ENCODE data around the gene DSE. TPM values are rescaled to one million over a fixed set of nuclear protein-coding genes. Genes with fewer than 3 reads are reported as not detected.

Gene DSE
- total RNA-seq, 4 donors from 2014 or later = 12.6 to 71.8 (median 16.2) TPM

DNA sequence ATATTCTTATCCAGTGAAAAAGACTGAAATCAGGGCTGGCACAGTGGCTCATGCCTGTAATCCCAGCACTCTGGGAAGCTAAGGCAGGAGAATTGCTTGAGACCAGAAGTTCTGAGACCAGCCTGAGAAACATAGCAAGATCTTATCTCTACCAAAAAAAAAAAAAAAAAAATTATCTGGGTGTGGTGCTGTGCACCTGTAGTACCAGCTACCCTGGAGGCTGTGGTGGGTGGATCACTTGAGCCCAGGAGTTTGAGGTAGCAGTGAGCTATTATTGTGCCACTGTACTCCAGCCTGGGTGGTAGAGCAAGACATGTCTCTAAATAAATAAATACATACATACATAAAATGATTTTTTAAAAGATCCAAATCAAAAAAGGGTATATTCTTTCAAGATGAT is 96.8 kb downstream of the DSE start:
- H3K4me1 ChIP-seq = no peaks in the 10 kb centered on the region
- H3K9me3 ChIP-seq = no peaks in the 10 kb centered on the region
- H3K36me3 ChIP-seq = no peaks in the 10 kb centered on the region
- no peak overlapping the region for H3K4me3 ChIP-seq
- peak in 1 of 3 donors; percentile 35 for DNase-seq
- H3K27me3 ChIP-seq = no peaks in the 10 kb centered on the region
- peak overlapping the region in 1 of 4 donors; percentile 28 for H3K27ac ChIP-seq
- no peak for TF ChIP-seq POLR2A (IDR thresholded peaks at IDR 0.05)
- TF ChIP-seq, protein P1, sequence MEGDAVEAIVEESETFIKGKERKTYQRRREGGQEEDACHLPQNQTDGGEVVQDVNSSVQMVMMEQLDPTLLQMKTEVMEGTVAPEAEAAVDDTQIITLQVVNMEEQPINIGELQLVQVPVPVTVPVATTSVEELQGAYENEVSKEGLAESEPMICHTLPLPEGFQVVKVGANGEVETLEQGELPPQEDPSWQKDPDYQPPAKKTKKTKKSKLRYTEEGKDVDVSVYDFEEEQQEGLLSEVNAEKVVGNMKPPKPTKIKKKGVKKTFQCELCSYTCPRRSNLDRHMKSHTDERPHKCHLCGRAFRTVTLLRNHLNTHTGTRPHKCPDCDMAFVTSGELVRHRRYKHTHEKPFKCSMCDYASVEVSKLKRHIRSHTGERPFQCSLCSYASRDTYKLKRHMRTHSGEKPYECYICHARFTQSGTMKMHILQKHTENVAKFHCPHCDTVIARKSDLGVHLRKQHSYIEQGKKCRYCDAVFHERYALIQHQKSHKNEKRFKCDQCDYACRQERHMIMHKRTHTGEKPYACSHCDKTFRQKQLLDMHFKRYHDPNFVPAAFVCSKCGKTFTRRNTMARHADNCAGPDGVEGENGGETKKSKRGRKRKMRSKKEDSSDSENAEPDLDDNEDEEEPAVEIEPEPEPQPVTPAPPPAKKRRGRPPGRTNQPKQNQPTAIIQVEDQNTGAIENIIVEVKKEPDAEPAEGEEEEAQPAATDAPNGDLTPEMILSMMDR (IDR thresholded peaks at IDR 0.05) = no peak

DNA sequence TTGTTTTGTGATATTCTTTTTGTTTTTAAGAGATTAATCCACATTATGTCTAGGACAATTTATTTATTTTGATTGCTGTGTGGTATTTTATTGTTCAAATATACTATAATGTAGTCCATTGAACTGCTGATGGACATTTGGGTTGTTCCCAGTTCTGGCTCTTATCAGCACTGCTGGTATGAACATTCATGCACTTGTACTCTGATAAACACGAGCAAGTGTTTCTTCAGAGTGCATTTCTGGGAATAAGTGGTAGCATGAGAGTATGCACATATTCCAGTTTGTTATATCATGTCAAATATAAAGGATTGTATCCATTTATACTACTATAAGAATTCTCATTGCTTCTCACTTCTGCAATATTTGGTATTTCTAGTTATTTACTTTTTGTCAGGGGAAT is 97.5 kb downstream of the DSE start:
- Histone ChIP-seq H3K36me3 (no peaks in the 10 kb centered on the region), H3K9me3 (no peaks in the 10 kb centered on the region), H3K27me3 (no peaks in the 10 kb centered on the region), H3K27ac (no peak overlapping the region), H3K4me3 (no peak overlapping the region), H3K4me1 (no peaks in the 10 kb centered on the region)
- no peak for DNase-seq
- TF ChIP-seq, protein P1 (IDR thresholded peaks at IDR 0.05) = no peak
- TF ChIP-seq POLR2A (IDR thresholded peaks at IDR 0.05) = no peak

DNA sequence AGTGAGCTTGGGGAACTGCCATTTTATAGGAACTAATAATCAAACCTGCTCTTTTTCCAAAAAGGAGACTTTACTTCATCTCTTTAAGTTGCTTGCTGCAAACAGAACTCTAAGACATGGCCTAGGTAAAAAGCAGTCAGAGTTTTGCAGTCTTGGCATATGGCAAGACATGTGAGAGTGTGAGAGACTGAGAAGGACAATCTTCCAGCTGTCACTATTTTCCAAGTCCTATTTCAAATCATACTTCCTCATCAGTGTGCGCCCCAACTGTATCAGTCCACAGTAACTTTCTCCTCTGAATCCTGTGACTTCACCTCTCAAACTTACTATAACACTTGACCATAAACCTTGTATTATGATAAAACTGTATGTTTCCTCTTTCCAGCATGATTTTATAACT is 100.8 kb downstream of the DSE start:
- Histone ChIP-seq H3K4me3 (no peak overlapping the region), H3K27ac (no peak overlapping the region), H3K27me3 (no peaks in the 10 kb centered on the region), H3K4me1 (peaks cover 0 to 4% (median 0%) of the 10 kb centered on the region in 4 donors), H3K9me3 (no peaks in the 10 kb centered on the region), H3K36me3 (no peaks in the 10 kb centered on the region)
- no peak for TF ChIP-seq POLR2A (IDR thresholded peaks at IDR 0.05)
- TF ChIP-seq, protein P1 (IDR thresholded peaks at IDR 0.05) = no peak
- no peak for DNase-seq

DNA sequence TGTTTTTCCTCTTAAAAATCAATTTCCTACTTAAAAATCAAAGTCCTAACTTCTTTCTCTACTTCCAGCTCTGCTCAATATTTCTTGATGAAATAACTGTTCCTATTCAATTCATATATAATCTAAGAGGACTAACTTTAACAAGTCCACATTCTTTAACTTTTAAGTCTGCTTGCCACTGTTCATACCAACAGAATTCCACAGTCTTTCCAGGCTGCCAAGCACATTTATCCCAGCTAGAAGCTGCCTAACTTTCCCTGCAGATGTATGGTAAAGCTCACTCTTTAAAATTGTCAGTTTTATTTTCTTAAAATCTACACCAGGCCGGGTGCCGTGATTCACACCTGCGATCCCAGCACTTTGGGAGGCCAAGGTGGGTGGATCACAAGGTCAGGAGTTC is 102.0 kb downstream of the DSE start:
- Histone ChIP-seq H3K4me1 (peaks cover 0 to 4% (median 0%) of the 10 kb centered on the region in 4 donors), H3K9me3 (no peaks in the 10 kb centered on the region), H3K36me3 (no peaks in the 10 kb centered on the region), H3K27me3 (no peaks in the 10 kb centered on the region), H3K27ac (no peak overlapping the region), H3K4me3 (no peak overlapping the region)
- DNase-seq = no peak
- TF ChIP-seq POLR2A (IDR thresholded peaks at IDR 0.05) = no peak
- TF ChIP-seq, protein P1 (IDR thresholded peaks at IDR 0.05) = no peak

DNA sequence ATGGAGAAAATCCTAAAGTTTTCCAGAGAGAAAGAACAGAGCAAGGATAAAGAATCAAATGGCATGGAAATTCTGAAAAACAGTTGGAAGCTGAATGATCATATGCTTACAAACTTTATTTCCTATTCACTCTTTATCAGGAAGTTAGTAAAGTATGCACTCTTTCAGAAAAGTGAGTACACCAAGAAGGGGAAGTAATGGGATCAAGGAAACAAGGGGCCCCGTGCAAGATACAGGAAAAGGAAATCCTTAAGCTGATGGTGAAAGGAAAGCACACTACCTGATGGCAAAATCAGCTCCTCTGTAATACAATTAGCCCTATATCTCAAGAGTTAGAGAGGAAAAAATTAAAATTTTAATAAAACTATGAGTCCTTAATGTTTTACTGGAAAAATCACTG is 104.4 kb downstream of the DSE start:
- no peaks in the 10 kb centered on the region for H3K36me3 ChIP-seq
- no peaks in the 10 kb centered on the region for H3K9me3 ChIP-seq
- peaks cover 0 to 4% (median 0%) of the 10 kb centered on the region in 4 donors for H3K4me1 ChIP-seq
- DNase-seq = no peak
- TF ChIP-seq, protein P1 (IDR thresholded peaks at IDR 0.05) = no peak
- no peak for TF ChIP-seq POLR2A (IDR thresholded peaks at IDR 0.05)
- H3K27me3 ChIP-seq = no peaks in the 10 kb centered on the region
- peak overlapping the region in 2 of 4 donors; percentile 57 to 68 for H3K27ac ChIP-seq
- H3K4me3 ChIP-seq = no peak overlapping the region
